HepG2 (cell line): ENCODE measurements around the gene ARHGEF4. TPM values are rescaled to one million over a fixed set of nuclear protein-coding genes. Genes with fewer than 3 reads are reported as not detected.
A peak's percentile ranks its signal among the peaks of the same experiment; 100 is the strongest.

ENCODE experiments used
- CC2D1A ChIP-seq: sonication (generic); formaldehyde crosslinking; IDR thresholded peaks from 2 replicates; pipeline ENCODE4 v1.8.1; 2023; ENCODE audit warnings: mild to moderate bottlenecking, missing genetic modification reagents
- CHD2 ChIP-seq: IDR thresholded peaks from 2 replicates; pipeline ENCODE4 v1.6.1; 2011; ENCODE audit warnings: low read depth, low read length, improper control_type of control experiment
- CREB1 ChIP-seq, 2 experiments: fragments of 450-650 bp in 1 of 2; IDR thresholded peaks; 2 replicates each; pipeline ENCODE4 v1.6.1; 2016 to 2017; ENCODE audit warnings: control low read depth in 1 of 2, mild to moderate bottlenecking in 1 of 2, missing compliant biosample characterization in 1 of 2, missing genetic modification characterization in 1 of 2
- HHEX ChIP-seq: IDR thresholded peaks from 2 replicates; pipeline ENCODE4 v1.6.1; 2016; ENCODE audit warnings: control low read depth
- HOXA7 ChIP-seq: sonication (generic); formaldehyde crosslinking; IDR thresholded peaks from 2 replicates; pipeline ENCODE4 v1.8.1; 2022; ENCODE audit warnings: mild to moderate bottlenecking, missing genetic modification reagents, moderate library complexity
- KLF13 ChIP-seq: sonication (generic); formaldehyde crosslinking; IDR thresholded peaks from 2 replicates; pipeline ENCODE4 v1.4.0; 2020; ENCODE audit warnings: mild to moderate bottlenecking, missing genetic modification reagents
- LCORL ChIP-seq, 2 experiments: fragments of 450-650 bp in 1 of 2; sonication (generic) in 1 of 2; formaldehyde crosslinking in 1 of 2; IDR thresholded peaks; 2 replicates each; pipeline versions ENCODE4 v1.5.0 to v1.6.1; 2017 to 2020; ENCODE audit warnings: antibody characterized with exemption in 1 of 2, missing genetic modification reagents in 1 of 2
- NBN ChIP-seq: fragments of 450-650 bp; conservative IDR thresholded peaks from 2 replicates; pipeline ENCODE4 v1.6.1; 2017
- NKX3-1 ChIP-seq: sonication (generic); formaldehyde crosslinking; IDR thresholded peaks from 2 replicates; pipeline ENCODE4 v1.5.0; 2020; ENCODE audit warnings: missing genetic modification reagents
- SATB2 ChIP-seq: sonication (generic); formaldehyde crosslinking; IDR thresholded peaks from 2 replicates; pipeline ENCODE4 v1.5.0; 2020; ENCODE audit warnings: missing genetic modification reagents
- TARDBP ChIP-seq: sonication (generic); formaldehyde crosslinking; IDR thresholded peaks from 2 replicates; pipeline ENCODE4 v1.8.0; 2022; ENCODE audit warnings: mild to moderate bottlenecking, missing genetic modification reagents
- TEAD3 ChIP-seq: optimal IDR thresholded peaks from 2 replicates; pipeline ENCODE3; 2016; ENCODE audit warnings: borderline replicate concordance
- ZFY ChIP-seq: sonication (generic); formaldehyde crosslinking; IDR thresholded peaks from 2 replicates; pipeline ENCODE4 v1.4.0; 2020; ENCODE audit warnings: missing genetic modification reagents
- ZNF484 ChIP-seq: sonication (generic); formaldehyde crosslinking; IDR thresholded peaks from 2 replicates; pipeline ENCODE4 v1.5.1; 2020; ENCODE audit warnings: mild to moderate bottlenecking, low read depth, missing genetic modification reagents, borderline replicate concordance
- ZNF749 ChIP-seq: sonication (generic); formaldehyde crosslinking; IDR thresholded peaks from 2 replicates; pipeline ENCODE4 v1.8.0; 2022; ENCODE audit warnings: mild to moderate bottlenecking, missing genetic modification reagents, moderate library complexity, borderline replicate concordance
- ZNF841 ChIP-seq: sonication (generic); formaldehyde crosslinking; IDR thresholded peaks from 2 replicates; pipeline ENCODE4 v1.8.1; 2023; ENCODE audit warnings: missing genetic modification reagents, borderline replicate concordance
- polyA plus RNA-seq, 8 experiments: library from polyadenylated mRNA; depleted of rRNA in 3 of 8; stranded (reverse) in 7 of 8; unstranded in 1 of 8; fragments of >200 nt; fragmentation: Illumina TruSeq in 4 of 8; extraction: Trizol in 4 of 8; gene quantifications; 2 replicates each; pipeline versions ENCODE4 v1.2.1 to v1.2.3, GENCODE V29; 2011 to 2016; ENCODE audit warnings: low read depth in 4 of 8, missing spikeins in 1 of 8, mixed read lengths in 1 of 8; ENCODE audit not compliant: insufficient read depth in 1 of 8
- total RNA-seq, 5 experiments: library from RNA; depleted of rRNA; stranded (reverse); fragments of >200 nt; fragmentation: Illumina TruSeq; extraction: Trizol; gene quantifications; 2 replicates each; pipeline ENCODE4 v1.2.3, GENCODE V29; 2016; ENCODE audit warnings: low read depth in 1 of 5
- TF ChIP-seq, protein P1 (sequence below): sonication (generic); formaldehyde crosslinking; IDR thresholded peaks from 2 replicates; pipeline ENCODE4 v1.8.1; 2023; ENCODE audit warnings: mild to moderate bottlenecking, moderate library complexity, missing genetic modification reagents
- TF ChIP-seq, protein P2 (sequence below): sonication (generic); formaldehyde crosslinking; IDR thresholded peaks from 2 replicates; pipeline ENCODE4 v1.5.1; 2020; ENCODE audit warnings: missing genetic modification reagents, mild to moderate bottlenecking, borderline replicate concordance
- TF ChIP-seq, protein P3 (sequence below): sonication (generic); formaldehyde crosslinking; IDR thresholded peaks from 2 replicates; pipeline ENCODE4 v1.5.0; 2020; ENCODE audit warnings: mild to moderate bottlenecking, missing genetic modification reagents
- TF ChIP-seq, protein P4 (sequence below): sonication (generic); formaldehyde crosslinking; IDR thresholded peaks from 2 replicates; pipeline ENCODE4 v1.5.0; 2020; ENCODE audit warnings: mild to moderate bottlenecking, missing genetic modification reagents

The ARHGEF4 gene
- total and polyA plus RNA-seq, 2 of the 13 experiments (the other 11 are each of a cell fraction or from before 2014, with no cell fraction given): 0.11 to 0.13 TPM

DNA sequence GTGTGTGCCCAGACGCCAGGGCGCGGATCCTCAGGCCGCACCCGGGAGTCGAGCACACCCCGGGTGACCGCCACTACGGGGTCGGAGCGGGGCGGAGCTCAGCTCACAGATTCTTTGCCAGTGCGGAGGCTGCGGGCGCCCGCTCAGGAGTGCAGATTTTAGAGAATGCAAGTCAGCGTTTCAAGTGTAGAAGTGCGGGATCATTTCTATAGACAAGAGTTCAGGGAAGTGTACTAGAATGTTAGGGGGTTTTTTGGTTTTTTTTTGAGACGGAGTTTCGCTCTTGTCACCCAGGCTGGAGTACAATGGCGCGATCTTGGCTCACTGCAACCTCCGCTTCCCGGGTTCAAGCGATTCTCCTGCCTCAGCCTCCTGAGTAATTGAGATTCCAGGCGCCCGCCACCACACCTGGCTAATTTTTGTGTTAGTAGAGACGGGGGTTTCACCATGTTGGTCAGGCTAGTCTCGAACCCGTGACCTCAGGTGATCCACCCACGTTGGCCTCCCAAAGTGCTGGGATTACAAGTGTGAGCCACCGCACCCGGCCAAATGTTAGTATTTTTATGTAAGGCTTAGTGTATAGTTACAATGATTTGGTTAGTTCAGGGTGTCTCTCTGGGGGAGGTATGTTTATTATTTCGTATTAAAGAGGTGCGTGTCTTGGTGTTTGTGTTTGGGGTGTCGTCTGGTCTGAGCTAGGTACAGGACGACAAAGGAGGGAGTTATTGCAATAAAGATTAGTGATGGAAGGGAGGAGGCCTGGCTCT is 257.2 kb downstream of the ARHGEF4 start (continued):
- TF ChIP-seq, protein P1, sequence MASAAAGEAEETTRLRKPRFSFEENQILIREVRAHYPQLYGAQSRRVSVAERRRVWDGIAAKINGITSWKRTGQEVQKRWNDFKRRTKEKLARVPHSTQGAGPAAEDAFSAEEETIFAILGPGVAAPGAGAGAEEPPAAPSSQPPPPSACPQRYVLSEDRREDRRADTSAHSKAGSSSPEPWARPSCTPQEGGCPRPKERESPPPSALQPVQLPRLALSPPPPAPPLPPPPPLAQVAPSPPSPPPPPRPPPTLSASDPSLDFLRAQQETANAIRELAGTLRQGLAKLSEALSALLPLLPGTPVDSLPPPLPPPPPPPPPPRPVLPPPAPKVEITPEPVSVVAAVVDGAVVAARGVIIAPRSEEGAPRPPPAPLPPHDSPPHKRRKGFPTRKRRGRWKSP (CRISPR knock-in tag): 0 out of 2 replicates have a peak, but pooled peaks have one; percentile 42
- TF ChIP-seq NKX3-1 (CRISPR knock-in tag) (no peak), LCORL (IDR thresholded peaks at IDR 0.05) (no peak), LCORL (CRISPR knock-in tag; IDR thresholded peaks at IDR 0.05) (no peak), ZNF484 (CRISPR knock-in tag) (no peak), HOXA7 (CRISPR knock-in tag) (no peak), ZFY (no peak), CC2D1A (CRISPR knock-in tag) (no peak), ZNF841 (CRISPR knock-in tag) (no peak), HHEX (CRISPR knock-in tag) (no peak), NBN (no peak), ZNF749 (CRISPR knock-in tag) (no peak), KLF13 (CRISPR knock-in tag) (no peak), TEAD3 (CRISPR knock-in tag) (peak; percentile 11), SATB2 (CRISPR knock-in tag) (no peak), CREB1 (IDR thresholded peaks at IDR 0.05) (no peak), CREB1 (CRISPR knock-in tag; IDR thresholded peaks at IDR 0.05) (no peak), CHD2 (no peak), TARDBP (peak; percentile 13; the same call in 1 of the 2 replicates)
- TF ChIP-seq, protein P2, sequence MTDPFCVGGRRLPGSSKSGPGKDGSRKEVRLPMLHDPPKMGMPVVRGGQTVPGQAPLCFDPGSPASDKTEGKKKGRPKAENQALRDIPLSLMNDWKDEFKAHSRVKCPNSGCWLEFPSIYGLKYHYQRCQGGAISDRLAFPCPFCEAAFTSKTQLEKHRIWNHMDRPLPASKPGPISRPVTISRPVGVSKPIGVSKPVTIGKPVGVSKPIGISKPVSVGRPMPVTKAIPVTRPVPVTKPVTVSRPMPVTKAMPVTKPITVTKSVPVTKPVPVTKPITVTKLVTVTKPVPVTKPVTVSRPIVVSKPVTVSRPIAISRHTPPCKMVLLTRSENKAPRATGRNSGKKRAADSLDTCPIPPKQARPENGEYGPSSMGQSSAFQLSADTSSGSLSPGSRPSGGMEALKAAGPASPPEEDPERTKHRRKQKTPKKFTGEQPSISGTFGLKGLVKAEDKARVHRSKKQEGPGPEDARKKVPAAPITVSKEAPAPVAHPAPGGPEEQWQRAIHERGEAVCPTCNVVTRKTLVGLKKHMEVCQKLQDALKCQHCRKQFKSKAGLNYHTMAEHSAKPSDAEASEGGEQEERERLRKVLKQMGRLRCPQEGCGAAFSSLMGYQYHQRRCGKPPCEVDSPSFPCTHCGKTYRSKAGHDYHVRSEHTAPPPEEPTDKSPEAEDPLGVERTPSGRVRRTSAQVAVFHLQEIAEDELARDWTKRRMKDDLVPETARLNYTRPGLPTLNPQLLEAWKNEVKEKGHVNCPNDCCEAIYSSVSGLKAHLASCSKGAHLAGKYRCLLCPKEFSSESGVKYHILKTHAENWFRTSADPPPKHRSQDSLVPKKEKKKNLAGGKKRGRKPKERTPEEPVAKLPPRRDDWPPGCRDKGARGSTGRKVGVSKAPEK: no peak
- TF ChIP-seq, protein P3, sequence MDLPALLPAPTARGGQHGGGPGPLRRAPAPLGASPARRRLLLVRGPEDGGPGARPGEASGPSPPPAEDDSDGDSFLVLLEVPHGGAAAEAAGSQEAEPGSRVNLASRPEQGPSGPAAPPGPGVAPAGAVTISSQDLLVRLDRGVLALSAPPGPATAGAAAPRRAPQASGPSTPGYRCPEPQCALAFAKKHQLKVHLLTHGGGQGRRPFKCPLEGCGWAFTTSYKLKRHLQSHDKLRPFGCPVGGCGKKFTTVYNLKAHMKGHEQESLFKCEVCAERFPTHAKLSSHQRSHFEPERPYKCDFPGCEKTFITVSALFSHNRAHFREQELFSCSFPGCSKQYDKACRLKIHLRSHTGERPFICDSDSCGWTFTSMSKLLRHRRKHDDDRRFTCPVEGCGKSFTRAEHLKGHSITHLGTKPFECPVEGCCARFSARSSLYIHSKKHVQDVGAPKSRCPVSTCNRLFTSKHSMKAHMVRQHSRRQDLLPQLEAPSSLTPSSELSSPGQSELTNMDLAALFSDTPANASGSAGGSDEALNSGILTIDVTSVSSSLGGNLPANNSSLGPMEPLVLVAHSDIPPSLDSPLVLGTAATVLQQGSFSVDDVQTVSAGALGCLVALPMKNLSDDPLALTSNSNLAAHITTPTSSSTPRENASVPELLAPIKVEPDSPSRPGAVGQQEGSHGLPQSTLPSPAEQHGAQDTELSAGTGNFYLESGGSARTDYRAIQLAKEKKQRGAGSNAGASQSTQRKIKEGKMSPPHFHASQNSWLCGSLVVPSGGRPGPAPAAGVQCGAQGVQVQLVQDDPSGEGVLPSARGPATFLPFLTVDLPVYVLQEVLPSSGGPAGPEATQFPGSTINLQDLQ (CRISPR knock-in tag): no peak
- TF ChIP-seq, protein P4, sequence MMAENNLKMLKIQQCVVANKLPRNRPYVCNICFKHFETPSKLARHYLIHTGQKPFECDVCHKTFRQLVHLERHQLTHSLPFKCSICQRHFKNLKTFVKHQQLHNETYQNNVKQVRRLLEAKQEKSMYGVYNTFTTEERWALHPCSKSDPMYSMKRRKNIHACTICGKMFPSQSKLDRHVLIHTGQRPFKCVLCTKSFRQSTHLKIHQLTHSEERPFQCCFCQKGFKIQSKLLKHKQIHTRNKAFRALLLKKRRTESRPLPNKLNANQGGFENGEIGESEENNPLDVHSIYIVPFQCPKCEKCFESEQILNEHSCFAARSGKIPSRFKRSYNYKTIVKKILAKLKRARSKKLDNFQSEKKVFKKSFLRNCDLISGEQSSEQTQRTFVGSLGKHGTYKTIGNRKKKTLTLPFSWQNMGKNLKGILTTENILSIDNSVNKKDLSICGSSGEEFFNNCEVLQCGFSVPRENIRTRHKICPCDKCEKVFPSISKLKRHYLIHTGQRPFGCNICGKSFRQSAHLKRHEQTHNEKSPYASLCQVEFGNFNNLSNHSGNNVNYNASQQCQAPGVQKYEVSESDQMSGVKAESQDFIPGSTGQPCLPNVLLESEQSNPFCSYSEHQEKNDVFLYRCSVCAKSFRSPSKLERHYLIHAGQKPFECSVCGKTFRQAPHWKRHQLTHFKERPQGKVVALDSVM (CRISPR knock-in tag): no peak
